Mammary epithelial cell (primary cell): ENCODE results near the gene LAMA1.

Experiments
- CTCF ChIP-seq, 2 donors: IDR thresholded peaks in 1 of 2; conservative IDR thresholded peaks in 1 of 2; 2 replicates each; pipeline ENCODE4 v1.5.1; 2011 to 2012; ENCODE audit warnings: inconsistent platforms in 2 of 2, low read length in 2 of 2, mild to moderate bottlenecking in 2 of 2, control low read depth in 1 of 2, low read depth in 1 of 2; ENCODE audit not compliant: insufficient read depth in 1 of 2; ENCODE audit errors: extremely low read depth in 1 of 2
- EZH2 ChIP-seq: IDR thresholded peaks from 2 replicates; pipeline ENCODE4 v1.6.1; 2012; ENCODE audit warnings: low read length, inconsistent platforms, borderline replicate concordance

GRCh38 chr18:7155887-7156286 lies 38.3 kb upstream of the LAMA1 start:
- TF ChIP-seq CTCF (conservative IDR thresholded peaks at IDR 0.05 in 1 of 2, IDR thresholded peaks at IDR 0.05 in 1 of 2; ENCODE audit: extremely low read depth in 1 of 2, insufficient read depth in 1 of 2, low read depth in 1 of 2, low read length in 2 of 2) (no peak), EZH2 (no peak)
